ENCODE data around the gene C19orf25. TPM values are rescaled to one million over a fixed set of nuclear protein-coding genes. Genes with fewer than 3 reads are reported as not detected.

C19orf25 gene
- total and polyA plus RNA-seq, 2 of the 13 experiments (the other 11 are each of a cell fraction or from before 2014, with no cell fraction given): 14.2 to 32.4 TPM

DNA sequence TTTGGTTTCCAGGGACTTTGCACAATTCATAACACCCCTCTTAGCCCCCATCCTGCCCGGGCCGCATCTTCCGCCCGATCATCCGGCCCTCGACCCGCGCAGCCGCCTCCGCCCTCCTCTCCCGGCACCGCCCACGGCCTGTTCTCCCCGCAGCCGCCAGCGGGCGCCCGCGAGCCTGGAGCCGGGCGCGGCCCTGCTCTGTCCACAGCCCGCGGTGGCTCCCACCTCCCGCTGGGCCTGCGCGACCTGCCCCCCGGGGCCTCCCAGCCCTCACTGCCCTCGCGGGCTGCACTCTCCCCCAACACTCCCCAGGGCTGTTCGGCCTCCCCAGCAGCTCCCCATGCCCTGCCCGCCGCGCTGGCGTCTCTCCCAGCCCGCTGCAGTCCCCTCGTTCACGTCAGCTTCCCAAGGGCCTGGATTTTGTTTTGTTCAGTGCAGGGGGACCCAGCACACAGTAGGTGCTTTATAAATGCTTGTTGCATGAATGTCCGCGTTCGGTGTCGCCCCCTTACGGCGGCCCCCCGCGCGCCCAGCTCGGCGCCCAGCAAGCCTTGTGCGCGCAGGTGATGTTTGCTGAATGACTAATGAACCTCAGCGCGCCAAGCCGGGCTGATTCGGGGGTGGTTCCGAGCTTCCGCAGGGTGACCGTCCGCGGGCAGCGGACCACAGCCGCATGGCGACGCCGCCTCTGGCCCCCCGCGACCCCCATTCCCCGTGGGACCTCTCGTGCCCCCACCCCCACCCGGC is 33.7 kb downstream of the C19orf25 start (continued):
- TF ChIP-seq, protein P1, sequence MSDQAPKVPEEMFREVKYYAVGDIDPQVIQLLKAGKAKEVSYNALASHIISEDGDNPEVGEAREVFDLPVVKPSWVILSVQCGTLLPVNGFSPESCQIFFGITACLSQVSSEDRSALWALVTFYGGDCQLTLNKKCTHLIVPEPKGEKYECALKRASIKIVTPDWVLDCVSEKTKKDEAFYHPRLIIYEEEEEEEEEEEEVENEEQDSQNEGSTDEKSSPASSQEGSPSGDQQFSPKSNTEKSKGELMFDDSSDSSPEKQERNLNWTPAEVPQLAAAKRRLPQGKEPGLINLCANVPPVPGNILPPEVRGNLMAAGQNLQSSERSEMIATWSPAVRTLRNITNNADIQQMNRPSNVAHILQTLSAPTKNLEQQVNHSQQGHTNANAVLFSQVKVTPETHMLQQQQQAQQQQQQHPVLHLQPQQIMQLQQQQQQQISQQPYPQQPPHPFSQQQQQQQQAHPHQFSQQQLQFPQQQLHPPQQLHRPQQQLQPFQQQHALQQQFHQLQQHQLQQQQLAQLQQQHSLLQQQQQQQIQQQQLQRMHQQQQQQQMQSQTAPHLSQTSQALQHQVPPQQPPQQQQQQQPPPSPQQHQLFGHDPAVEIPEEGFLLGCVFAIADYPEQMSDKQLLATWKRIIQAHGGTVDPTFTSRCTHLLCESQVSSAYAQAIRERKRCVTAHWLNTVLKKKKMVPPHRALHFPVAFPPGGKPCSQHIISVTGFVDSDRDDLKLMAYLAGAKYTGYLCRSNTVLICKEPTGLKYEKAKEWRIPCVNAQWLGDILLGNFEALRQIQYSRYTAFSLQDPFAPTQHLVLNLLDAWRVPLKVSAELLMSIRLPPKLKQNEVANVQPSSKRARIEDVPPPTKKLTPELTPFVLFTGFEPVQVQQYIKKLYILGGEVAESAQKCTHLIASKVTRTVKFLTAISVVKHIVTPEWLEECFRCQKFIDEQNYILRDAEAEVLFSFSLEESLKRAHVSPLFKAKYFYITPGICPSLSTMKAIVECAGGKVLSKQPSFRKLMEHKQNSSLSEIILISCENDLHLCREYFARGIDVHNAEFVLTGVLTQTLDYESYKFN (CRISPR knock-in tag; conservative IDR thresholded peaks at IDR 0.05): peak; percentile 36; the same call in 1 of the 2 replicates
- TF ChIP-seq ZNF501 (CRISPR knock-in tag; IDR thresholded peaks at IDR 0.05) (peak; percentile 58), NR2F2 (IDR thresholded peaks at IDR 0.05; ENCODE audit: borderline replicate concordance, low read depth) (no peak), MEIS2 (CRISPR knock-in tag; IDR thresholded peaks at IDR 0.05) (no peak), SP140L (CRISPR knock-in tag; IDR thresholded peaks at IDR 0.05; ENCODE audit: borderline replicate concordance) (no peak), MBD4 (IDR thresholded peaks at IDR 0.05; ENCODE audit: borderline replicate concordance, low read length) (no peak), ZNF567 (CRISPR knock-in tag; IDR thresholded peaks at IDR 0.05; ENCODE audit: borderline replicate concordance) (0 out of 2 replicates have a peak, but pooled peaks have one; percentile 44), ZKSCAN5 (CRISPR knock-in tag; IDR thresholded peaks at IDR 0.05) (no peak), SSRP1 (CRISPR knock-in tag; IDR thresholded peaks at IDR 0.05) (no peak), ZNF550 (CRISPR knock-in tag; IDR thresholded peaks at IDR 0.05; ENCODE audit: borderline replicate concordance) (peak; percentile 60; the same call in 1 of the 2 replicates), CHD2 (IDR thresholded peaks at IDR 0.05; ENCODE audit: low read depth, low read length) (no peak), MAZ (IDR thresholded peaks at IDR 0.05; ENCODE audit: borderline replicate concordance, low read depth, low read length) (peak; percentile 57; the same call in 1 of the 2 replicates), MAZ (CRISPR knock-in tag; IDR thresholded peaks at IDR 0.05; ENCODE audit: low read depth) (peak; percentile 90), ZMYM4 (CRISPR knock-in tag; IDR thresholded peaks at IDR 0.05) (peak; percentile 49; the same call in 1 of the 2 replicates), PHF20 (CRISPR knock-in tag; IDR thresholded peaks at IDR 0.05) (no peak), ZNF451 (CRISPR knock-in tag; IDR thresholded peaks at IDR 0.05) (0 out of 2 replicates have a peak, but pooled peaks have one; percentile 62), HOXA5 (CRISPR knock-in tag; IDR thresholded peaks at IDR 0.05) (0 out of 2 replicates have a peak, but pooled peaks have one; percentile 38), ZNF274 (CRISPR knock-in tag; IDR thresholded peaks at IDR 0.05) (peak; percentile 70; the same call in 1 of the 2 replicates), ADNP (CRISPR knock-in tag; IDR thresholded peaks at IDR 0.05) (peak; percentile 44; the same call in 1 of the 2 replicates), SPEN (CRISPR knock-in tag; IDR thresholded peaks at IDR 0.05; ENCODE audit: low read depth) (peak; percentile 61), KLF16 (CRISPR knock-in tag; IDR thresholded peaks at IDR 0.05) (peak in 1 of 2 experiments; percentile 73; a peak in 1 of 4 replicates), ZZZ3 (CRISPR knock-in tag; IDR thresholded peaks at IDR 0.05; ENCODE audit: borderline replicate concordance) (no peak), MBNL3 (CRISPR knock-in tag; conservative IDR thresholded peaks at IDR 0.05) (no peak), ZMAT3 (CRISPR knock-in tag; conservative IDR thresholded peaks at IDR 0.05) (0 out of 2 replicates have a peak, but pooled peaks have one; percentile 86), KAT8 (CRISPR knock-in tag; IDR thresholded peaks at IDR 0.05) (0 out of 2 replicates have a peak, but pooled peaks have one; percentile 13), PHF21A (CRISPR knock-in tag; IDR thresholded peaks at IDR 0.05) (peak; percentile 64), ZNF589 (CRISPR knock-in tag; conservative IDR thresholded peaks at IDR 0.05) (0 out of 2 replicates have a peak, but pooled peaks have one; percentile 42)
